Measurements from ENCODE around the gene SLC1A2. TPM values are rescaled to one million over a fixed set of nuclear protein-coding genes. Genes with fewer than 3 reads are reported as not detected.

The SLC1A2 gene
- total and polyA plus RNA-seq, 4 donors, result 0.35 to 17.0 (median 1.1) TPM

GRCh38 chr11:35375332-35376117, 43.8 kb downstream of the SLC1A2 start:
- Histone ChIP-seq H3K36me3 (ENCODE audit: control insufficient read depth in 4 of 4, insufficient read depth in 4 of 4, low read length in 4 of 4) (no peaks in the 10 kb centered on the region), H3K27ac (ENCODE audit: low read depth in 1 of 2, low read length in 1 of 2) (no peak overlapping the region), H3K27me3 (ENCODE audit: control insufficient read depth in 3 of 3, insufficient read depth in 3 of 3, low read length in 2 of 3) (no peaks in the 10 kb centered on the region), H3K9me3 (ENCODE audit: control insufficient read depth in 4 of 4, insufficient read depth in 3 of 4, low read length in 3 of 4) (no peaks in the 10 kb centered on the region), H3K4me1 (ENCODE audit: control insufficient read depth in 5 of 5, insufficient read depth in 5 of 5, low read length in 5 of 5) (peaks cover 0 to 2% (median 0%) of the 10 kb centered on the region in 5 donors), H3K4me3 (no peak overlapping the region), H3K9ac (ENCODE audit: insufficient read depth in 1 of 2, low read length in 2 of 2) (no peak overlapping the region)
- no peak for ATAC-seq (ENCODE audit: insufficient read depth, low FRiP score)
- no peak for TF ChIP-seq CTCF (IDR thresholded peaks at IDR 0.05; ENCODE audit: control extremely low read depth, extremely low read depth)
- WGBS, 2 donors, result 87 to 89% methylated on average over 10 of the region's 10 CpGs
- no peak for DNase-seq

- no peak for ATAC-seq (ENCODE audit: insufficient read depth, low FRiP score)
- no peaks in the 10 kb centered on the region for H3K36me3 ChIP-seq (ENCODE audit: control insufficient read depth in 4 of 4, insufficient read depth in 4 of 4, low read length in 4 of 4)
- H3K27ac ChIP-seq (ENCODE audit: low read depth in 1 of 2, low read length in 1 of 2), result no peak overlapping the region
- no peaks in the 10 kb centered on the region for H3K9me3 ChIP-seq (ENCODE audit: control insufficient read depth in 4 of 4, insufficient read depth in 3 of 4, low read length in 3 of 4)
- H3K4me1 ChIP-seq (ENCODE audit: control insufficient read depth in 5 of 5, insufficient read depth in 5 of 5, low read length in 5 of 5), result no peaks in the 10 kb centered on the region
- 88 to 90% methylated on average over 2 of the region's 2 CpGs for WGBS, 2 donors
- DNase-seq, result peak in 1 of 3 donors; percentile 29
- no peak overlapping the region for H3K9ac ChIP-seq (ENCODE audit: insufficient read depth in 1 of 2, low read length in 2 of 2)
- no peak for TF ChIP-seq CTCF (IDR thresholded peaks at IDR 0.05; ENCODE audit: control extremely low read depth, extremely low read depth)
- H3K4me3 ChIP-seq, result no peak overlapping the region
- H3K27me3 ChIP-seq (ENCODE audit: control insufficient read depth in 3 of 3, insufficient read depth in 3 of 3, low read length in 2 of 3), result no peaks in the 10 kb centered on the region
These were observed 45.9 kb downstream of the SLC1A2 start for GRCh38 chr11:35373284-35373933.

- no peak for ATAC-seq (ENCODE audit: insufficient read depth, low FRiP score)
- no peak for DNase-seq
- no peak for TF ChIP-seq CTCF (IDR thresholded peaks at IDR 0.05; ENCODE audit: control extremely low read depth, extremely low read depth)
These were observed 46.6 kb downstream of the SLC1A2 start for GRCh38 chr11:35372565-35373283.

More at GRCh38 chr11:35372565-35373283, 46.6 kb downstream of the SLC1A2 start:
- 90 to 94% methylated on average over 3 of the region's 3 CpGs for WGBS, 2 donors
- Histone ChIP-seq H3K27me3 (ENCODE audit: control insufficient read depth in 3 of 3, insufficient read depth in 3 of 3, low read length in 2 of 3) (no peaks in the 10 kb centered on the region), H3K4me1 (ENCODE audit: control insufficient read depth in 5 of 5, insufficient read depth in 5 of 5, low read length in 5 of 5) (no peaks in the 10 kb centered on the region), H3K27ac (ENCODE audit: low read depth in 1 of 2, low read length in 1 of 2) (no peak overlapping the region), H3K36me3 (ENCODE audit: control insufficient read depth in 4 of 4, insufficient read depth in 4 of 4, low read length in 4 of 4) (no peaks in the 10 kb centered on the region), H3K4me3 (no peak overlapping the region), H3K9ac (ENCODE audit: insufficient read depth in 1 of 2, low read length in 2 of 2) (no peak overlapping the region), H3K9me3 (ENCODE audit: control insufficient read depth in 4 of 4, insufficient read depth in 3 of 4, low read length in 3 of 4) (no peaks in the 10 kb centered on the region)

Measured in lung (tissue), 12 donors.